Mammary epithelial cell (primary cell): Measurements from ENCODE around the gene TMOD4.

Experiments used
- CTCF ChIP-seq, 2 donors: IDR thresholded peaks in 1 of 2; conservative IDR thresholded peaks in 1 of 2; 2 replicates each; pipeline ENCODE4 v1.5.1; 2011 to 2012; ENCODE audit warnings: inconsistent platforms in 2 of 2, low read length in 2 of 2, mild to moderate bottlenecking in 2 of 2, control low read depth in 1 of 2, low read depth in 1 of 2; ENCODE audit not compliant: insufficient read depth in 1 of 2; ENCODE audit errors: extremely low read depth in 1 of 2
- EZH2 ChIP-seq: IDR thresholded peaks from 2 replicates; pipeline ENCODE4 v1.6.1; 2012; ENCODE audit warnings: low read length, inconsistent platforms, borderline replicate concordance

GRCh38 chr1:151156515-151156819 lies 19.3 kb downstream of the TMOD4 start, which contains the start of gene TNFAIP8L2:
- TF ChIP-seq CTCF (conservative IDR thresholded peaks at IDR 0.05 in 1 of 2, IDR thresholded peaks at IDR 0.05 in 1 of 2; ENCODE audit: extremely low read depth in 1 of 2, insufficient read depth in 1 of 2, low read depth in 1 of 2, low read length in 2 of 2) = no peak
- no peak for TF ChIP-seq EZH2
